HG02610 (cell line): ENCODE data around the gene AKNA.

Experiments used
- ATAC-seq: cut with Tn5 transposase; IDR thresholded peaks from one replicate; pipeline ENCODE4 v1.9.1; 2021; ENCODE audit warnings: mild to moderate bottlenecking, moderate library complexity; ENCODE audit not compliant: unreplicated experiment

Gene AKNA

DNA sequence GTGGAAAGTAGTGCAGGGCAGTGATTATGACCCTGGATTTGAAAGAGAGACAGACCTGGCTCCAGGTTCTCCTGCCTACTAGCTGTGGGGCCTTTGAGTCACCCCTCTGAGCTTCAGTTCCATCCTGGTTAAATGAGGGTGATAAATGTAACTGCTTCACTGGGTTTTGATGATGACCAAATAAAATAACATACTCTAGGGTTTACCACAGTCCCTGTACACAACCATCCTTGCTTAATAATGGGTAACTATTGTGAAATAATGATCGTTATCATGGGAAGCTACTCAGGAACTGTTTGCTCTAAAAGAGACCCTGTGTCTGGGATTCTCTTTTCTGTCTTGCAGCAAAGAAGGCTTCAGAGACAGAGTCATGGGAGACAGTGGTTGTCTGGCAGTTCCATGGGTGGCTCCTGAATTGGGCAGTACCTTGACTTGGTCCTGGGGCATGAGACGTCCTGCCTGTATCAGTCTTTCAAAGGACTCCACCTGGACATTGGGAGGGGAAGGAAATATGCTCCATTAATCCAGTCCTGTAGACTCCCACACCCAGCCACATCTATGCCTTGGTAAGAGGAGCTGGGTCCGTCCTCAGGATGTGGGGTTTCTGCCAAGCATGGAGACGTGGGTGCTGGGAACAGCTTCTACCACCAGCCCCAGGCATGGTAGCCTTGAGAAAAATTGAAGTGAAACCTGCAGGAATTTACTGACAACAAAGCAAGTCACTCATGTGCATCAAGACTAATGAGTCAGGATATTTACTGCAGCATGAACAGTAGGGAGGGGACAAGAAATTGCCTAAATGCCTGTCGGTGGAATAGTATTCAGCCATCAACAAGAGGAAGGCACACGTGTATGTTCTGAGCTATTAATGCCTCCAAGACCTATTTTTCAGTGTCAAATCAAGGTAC lies 23.4 kb downstream of the AKNA start:
- peak; percentile 38 for ATAC-seq

DNA sequence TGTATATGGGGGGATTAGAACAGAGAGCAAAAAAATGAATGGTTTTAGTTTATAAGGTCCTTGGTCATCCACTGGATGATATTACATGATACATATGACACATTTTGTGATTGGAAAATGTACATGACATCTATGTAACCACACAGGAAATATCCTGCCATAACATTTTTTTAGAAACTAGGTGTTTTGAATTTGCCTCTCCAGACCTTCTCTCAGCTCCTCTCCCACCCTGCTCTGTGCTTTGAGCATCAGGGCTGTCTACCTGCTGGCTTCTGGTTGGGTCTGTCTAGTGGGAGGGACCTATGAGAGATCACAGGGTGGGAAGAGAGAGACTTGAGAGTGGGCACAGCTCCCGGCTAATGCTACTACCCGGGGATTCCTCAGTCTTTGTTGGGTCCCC lies 24.4 kb downstream of the AKNA start:
- ATAC-seq = no peak

DNA sequence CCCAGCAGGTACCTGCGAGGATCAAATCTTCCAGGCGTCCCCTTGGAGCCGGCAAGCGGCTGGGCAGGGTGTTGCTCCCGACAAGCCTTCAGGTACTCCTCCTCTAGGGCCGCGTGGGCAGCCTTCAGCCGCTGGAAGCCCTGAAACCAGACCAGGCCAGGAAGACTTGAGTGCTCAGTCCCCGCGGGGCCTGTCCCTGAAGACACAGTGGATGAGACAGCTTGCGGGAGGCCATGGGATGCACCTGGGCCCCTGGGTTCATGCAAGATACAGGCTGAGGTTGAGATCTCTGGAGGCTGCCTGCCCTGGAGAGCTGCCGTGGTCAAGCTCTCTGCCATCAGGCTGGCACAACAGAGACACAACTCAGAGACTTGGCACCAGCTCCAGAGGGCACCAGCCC lies 25.4 kb downstream of the AKNA start:
- no peak for ATAC-seq

DNA sequence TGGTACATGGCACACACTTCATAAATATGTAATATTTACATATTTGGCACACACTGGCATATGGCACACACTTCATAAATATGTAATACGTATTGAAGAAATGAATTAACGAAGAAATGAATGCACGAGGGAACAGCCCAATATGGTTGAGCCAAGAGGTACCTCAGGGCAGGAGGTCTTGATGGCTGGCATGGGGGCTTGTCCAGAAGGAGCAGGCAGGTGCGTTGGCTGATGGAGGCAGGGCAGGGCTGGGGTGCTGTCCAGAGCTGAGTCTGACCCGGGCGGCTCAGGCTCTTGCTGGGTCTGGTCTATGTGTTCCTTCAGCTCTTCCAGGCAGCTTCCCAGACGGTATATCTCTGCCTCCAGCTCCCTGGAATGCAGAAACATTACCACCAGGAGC lies 26.2 kb downstream of the AKNA start:
- no peak for ATAC-seq

DNA sequence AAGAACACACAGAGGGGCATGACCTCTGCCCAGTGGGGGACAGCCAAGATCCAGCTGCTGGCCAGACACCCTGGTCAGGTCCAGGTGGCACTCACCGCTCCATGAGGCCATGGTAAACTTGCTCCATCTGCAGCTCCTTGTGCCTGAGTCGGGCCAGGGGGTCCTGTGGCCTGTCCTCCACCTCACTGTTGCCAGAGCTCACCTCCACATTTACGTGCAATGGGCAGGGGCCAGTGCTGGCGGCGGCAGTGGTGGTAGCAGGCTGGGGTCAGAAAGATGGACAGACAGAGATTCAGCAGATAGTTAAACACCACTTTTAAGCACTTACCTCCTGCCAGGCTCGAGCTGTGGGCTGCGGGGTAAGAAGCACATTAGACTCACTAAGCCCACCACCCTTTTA lies 28.0 kb downstream of the AKNA start:
- ATAC-seq = no peak

DNA sequence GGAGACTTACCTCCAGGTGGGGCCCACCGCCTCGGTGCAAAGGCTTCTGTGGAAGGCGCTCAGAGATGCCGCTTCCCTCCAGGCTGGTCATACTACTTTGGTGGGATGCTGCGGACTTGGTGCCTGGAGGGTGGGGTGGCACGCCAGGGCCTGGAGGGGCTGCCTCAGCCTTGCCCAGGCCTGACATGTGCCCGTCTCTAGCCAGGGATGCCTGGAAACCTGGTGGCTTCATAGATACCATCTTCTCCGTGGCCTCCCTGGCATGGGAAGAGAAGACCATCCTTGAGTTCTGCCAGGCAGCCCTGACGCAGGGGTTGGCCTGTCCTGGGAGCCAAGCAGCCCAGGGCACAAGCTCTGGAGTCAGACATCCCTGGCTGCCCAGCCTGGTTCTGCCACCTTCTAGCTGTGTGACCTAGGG lies 29.9 kb downstream of the AKNA start:
- no peak for ATAC-seq

DNA sequence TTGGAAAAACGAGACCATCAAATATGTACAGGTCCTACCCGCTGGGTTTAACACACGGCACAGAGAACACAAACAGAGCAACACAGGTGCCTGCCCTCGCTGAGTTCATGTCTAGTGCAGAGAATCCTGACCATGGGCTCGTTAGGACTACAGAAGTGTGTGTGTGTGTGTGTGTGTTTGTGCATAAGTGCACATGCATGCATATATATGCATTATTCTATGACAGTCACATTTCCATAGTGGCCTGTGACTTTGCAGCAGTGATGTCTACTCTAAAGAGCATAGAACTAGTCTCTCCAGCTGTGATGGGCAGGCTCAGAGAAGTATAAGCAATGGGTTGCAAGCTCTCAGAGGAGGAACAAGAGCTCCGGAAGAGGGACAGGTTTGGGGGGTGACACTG lies 30.4 kb downstream of the AKNA start:
- no peak for ATAC-seq

DNA sequence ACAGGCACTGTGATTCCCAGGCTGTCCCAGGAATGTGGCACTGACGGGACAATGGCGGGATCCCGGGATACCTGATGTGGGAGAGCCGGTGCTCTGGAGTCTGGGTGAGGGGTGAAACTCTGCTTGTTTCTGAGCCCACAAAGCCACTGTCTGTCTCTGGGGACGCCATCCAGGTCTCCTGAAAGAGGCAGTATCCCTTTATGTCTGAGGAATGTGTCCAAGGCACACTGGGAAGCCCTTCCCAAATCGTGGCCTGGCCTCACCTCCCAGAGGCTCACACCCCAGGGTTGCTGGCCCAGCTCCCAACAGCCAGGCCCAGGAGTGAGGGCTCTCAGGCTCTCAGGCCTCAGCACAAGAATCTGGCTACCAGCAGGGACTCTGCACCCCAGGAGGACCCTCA lies 31.0 kb downstream of the AKNA start:
- no peak for ATAC-seq

DNA sequence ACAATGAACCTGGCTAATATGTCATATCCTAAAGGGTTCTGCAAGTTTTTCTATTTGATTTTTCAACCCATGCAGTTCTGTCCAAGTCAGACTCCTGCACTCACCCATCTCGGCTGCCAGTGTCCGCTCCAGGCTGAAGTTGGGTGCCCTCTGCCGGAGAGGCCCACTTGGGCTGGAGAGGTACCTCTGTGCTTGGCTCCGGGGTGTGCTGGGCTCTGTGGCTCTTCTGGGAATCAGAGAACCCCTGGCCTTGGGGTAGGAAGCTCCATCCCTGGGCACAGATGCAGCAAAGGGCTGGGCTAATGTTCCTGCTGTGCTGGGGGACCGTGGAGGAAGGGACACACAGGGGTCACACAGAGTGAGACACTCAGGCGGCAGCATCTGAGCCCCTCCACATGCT lies 32.0 kb downstream of the AKNA start:
- no peak for ATAC-seq

DNA sequence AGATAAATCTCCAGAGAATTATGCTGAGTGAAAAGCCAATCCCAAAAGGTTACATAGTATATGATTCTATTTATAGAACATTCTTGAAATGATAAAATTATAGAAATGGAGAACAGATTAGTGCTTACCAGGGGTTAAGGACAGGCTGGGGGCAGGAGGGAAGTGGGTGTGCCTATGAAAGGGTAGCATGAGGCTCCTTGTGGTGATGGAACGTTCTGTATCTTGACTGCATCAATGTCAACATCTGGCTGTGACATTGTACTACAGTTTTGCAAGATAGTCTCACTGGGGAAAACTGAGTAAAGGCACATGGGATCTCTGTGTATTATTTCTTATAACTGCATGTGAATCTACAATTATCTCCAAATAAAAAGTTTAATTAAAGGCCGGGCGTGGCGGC lies 35.9 kb downstream of the AKNA start:
- no peak for ATAC-seq

DNA sequence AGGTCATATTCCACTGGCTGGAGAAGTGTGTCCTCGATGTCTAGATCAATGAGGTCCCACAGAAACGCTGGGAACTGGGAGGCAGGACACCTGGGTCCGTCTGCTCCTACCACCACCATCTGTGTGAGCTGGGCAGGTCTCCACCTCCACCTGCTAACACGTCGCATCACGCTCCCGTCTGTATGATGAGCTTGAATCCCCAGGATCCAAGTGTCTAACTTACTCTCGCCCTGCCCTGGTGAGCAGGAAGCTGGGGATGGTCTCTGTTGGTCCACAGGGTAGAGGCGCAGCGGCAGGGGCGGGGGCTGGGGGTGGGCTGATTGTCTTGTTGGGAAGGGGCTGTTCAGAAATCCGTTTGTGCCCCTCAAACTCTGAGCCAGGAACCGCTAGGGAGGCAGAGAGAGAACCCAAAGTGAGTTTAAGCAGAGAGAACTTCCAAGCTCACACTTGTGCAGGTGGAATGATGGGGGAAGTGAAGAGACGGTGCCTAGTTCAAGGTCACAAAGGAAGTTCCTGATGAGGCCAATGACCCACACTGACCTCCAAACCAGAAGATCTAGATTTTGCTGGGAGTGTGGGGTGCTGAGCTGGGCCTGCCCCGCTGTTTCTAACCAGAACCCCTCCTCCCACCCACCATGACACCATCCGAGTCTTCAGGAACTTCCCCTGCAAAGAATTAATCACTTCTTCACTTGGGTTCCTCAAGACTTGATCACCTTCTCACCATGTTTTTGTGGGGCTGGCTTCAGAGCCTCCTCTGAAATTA lies 37.0 kb downstream of the AKNA start:
- ATAC-seq = no peak

DNA sequence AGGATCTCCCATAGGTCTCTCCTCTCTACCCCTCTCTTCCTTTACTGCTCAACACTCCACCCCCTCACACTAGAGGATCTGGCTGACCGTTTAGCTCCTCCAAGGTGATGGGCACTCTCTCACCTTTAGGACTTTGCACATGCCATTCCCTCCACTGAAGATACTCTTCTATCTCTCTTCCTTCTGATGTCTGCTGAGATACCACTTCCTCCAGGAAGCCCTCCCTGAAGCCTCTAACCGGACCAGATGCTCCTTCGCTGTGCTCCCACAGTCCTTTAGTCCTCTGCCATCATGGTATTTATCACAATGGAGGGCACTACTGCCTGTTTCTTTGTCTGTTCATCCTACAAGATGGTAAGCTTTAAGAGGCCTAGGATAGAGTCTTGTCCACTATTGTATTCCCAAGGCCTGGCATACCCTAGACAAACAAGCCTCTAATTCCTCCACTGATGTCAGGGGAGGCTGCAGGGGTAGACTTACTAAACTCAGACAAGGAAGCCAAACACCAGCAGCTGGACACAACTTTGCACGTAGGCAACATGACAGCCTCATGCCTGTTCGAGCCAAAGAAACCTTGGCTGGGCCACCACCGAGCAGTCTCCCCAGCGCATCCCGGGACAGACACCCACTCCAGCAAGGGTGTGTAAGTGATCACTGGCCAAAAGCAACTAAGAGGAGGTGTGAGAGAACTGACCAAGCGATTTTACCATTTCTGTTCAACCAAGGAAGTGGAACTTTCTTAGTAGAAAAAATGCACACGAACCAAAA lies 37.9 kb downstream of the AKNA start:
- no peak for ATAC-seq

DNA sequence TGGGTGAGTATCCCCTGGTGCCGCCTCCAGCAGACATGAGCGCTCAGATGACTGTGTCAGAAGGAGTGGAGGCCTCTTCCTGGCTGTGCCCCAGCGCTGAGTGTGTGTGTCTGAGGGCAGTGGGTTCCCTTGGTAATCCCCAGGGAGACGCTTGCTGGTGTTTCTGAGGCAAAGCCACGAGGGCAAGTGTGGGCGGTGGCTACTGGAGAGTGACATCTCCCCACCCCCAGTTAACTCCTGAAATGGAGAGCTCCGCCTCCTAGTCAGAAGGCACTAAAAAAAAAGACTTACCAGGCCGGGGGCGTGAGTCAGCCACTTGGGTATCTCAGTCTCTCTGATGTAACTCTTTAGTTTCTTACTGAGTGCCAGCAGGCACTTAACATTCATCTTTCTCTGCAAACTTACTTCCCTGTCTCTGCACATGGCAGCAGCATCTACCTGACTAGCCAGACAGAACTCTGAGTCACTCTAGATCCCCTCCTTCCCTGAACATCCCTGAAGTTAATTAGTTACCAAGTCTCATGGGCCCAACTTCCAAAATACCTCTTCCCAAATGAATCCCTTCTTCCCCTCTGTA lies 38.8 kb downstream of the AKNA start:
- ATAC-seq = peak; percentile 91

DNA sequence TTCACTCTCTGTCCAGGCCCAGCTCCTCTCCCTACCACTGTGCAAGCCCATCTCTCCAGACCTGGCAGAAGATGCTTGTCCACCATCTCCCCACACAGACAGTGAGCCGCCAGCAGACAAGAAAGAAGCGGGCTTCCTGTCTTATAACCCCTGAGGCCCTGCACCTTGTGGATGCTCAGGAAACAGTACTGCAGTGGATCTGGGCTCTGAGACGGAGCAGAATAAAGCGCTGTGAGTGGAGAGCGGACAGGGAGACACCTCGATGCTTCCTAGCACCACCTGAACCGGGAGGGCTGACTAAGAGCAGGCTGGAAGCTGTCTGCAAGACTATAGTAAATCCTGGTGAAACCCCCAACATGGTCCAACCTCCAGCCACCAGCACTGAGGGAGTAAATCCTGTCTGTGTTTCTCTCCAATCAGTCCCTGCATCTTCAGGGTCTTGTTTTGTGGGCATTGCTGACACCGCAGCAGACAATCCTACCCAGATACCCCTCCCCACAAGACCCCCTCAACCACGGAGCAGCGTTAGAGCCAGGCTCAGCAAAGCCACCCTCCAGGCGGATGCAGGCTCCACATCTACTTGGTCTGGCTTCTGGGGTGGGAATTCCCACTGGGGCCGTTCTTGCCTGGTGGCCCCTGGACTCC lies 39.4 kb downstream of the AKNA start:
- ATAC-seq = no peak

DNA sequence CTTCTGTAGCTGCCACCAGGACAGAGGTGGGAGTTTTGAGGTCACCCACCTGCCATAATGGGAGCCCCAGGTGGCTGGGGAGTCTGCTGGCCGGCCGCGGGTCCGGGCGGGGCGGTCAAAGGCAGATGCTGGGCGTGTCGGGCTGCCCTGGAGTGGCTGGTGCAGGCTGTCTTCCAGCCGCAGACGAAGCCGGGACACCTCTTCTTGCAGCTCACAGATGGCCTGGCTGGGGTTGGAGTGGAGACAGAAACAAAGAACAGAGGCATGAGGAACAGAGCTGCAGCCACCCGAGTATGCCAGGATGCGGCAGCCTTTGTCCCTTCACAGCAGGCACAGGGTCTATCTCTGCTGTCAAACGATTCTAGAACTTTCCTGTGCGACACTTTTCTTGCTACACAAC lies 40.1 kb downstream of the AKNA start:
- ATAC-seq = no peak

DNA sequence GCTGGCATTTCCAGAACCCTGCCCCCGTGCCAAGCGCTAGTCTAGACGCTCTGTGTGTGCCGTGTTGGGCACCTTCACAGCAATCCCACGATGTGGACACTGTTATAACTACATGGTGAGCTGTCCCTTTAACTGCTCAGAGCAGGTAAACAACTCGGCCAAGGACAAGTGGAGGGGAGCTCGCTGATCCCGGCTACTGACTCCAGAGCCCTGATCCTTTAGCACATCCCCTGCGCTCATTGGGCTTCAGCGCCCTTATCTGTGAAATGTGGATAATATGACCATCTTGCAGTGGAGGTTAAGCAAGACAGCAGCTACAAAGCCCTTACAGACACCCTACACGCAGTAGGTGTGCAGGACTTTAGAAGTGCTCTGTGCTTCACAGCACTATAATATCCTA lies 41.6 kb downstream of the AKNA start:
- no peak for ATAC-seq

DNA sequence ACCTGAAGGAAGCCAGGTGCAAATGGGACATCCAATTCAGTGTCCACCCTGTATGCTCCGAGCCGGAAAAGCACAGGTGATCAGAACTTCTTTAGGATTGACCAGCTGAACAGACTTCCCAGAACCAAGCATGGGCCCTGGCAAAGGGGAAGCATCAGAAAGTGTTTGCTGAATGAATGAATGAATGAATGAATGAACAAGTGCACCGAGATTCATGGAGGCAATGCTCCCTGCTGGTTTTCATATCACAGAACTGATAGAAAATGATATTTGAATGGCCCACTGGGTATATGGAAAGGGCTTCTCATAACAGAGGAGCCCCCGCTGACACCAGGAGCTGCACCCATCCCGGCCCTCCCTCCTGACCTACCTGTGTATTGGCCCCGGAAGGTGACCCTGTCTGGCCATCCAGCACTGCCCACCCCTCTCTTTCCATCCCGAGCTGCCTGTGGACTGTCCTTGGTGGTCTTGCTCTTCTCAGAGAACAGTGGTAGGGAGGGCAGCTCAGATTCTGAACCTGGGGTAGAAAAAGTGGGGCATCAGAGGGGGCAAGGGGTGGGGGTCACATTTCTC lies 42.2 kb downstream of the AKNA start:
- no peak for ATAC-seq

DNA sequence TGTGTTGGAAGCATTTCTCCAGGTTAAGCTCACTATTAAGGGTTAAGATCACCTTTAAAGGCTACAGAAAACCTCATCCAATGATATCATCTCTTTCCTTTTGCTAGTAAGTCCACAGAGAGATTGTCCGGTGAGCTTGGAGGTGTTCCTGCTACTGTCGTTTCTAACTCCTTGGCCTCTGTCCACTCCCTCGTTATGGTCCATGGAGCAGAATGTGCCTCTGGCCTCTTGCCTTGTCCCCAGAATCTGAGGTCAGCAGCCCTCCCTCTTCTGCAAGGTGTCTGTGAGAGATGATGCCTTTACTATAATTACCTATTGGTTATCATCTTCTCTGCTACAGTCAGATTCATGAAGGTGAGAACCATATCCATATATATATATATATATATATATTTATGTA lies 43.1 kb downstream of the AKNA start:
- no peak for ATAC-seq

DNA sequence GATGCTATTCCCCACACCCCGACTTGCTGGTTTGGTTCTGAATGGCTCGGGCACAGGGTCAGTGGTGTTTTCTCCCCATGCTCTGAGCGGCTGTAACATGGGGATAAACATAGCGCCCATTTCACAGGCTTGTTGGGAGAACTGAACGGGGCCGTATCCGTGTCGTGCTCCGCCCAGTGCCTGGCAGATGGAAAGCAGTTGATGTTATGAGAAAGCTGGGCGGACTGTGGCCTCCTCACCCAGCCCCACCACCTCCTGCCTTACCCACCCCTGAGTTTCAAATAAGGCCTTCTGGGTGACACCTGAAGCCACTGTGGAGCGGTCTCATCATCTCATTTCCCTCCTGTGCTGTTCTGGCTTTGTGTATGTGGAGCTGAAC lies 43.6 kb downstream of the AKNA start:
- no peak for ATAC-seq

DNA sequence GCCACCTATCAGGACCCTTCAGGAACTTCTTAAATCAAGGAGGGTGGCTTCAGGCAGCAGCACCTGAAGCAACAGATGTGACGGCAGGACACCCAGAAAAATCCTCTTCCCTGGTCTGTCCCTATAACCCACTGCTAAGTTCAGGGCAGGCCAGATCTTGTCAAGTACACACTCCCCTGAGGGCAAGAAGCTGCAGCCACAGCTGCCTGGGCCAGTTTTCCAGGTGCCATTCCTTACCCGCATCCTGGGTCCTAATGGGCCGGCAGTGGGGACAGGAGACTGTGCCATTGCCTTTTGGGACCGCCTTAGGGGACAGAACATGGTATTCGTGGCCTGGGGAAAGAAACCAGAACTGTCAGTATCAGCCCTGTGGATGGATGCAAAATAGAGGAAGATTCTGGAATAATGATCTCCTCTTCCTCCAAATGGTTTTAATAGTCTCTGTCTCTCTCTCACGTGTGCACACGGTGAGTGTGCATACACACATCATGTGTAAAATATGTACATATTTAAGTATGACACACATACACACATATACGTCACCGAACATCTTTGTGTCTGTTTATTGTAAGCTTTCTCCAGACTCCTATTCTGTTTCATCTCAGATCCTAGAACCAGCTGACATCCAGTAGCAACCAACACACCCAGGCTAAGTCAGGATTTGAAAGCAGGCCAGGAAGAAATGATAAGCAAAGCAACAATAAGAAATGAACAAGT lies 44.2 kb downstream of the AKNA start:
- no peak for ATAC-seq
